ENCODE data around the gene NUP205. TPM values are rescaled to one million over a fixed set of nuclear protein-coding genes. Genes with fewer than 3 reads are reported as not detected.

The NUP205 gene
- total RNA-seq, 1 experiment from 2014 or later: 86.7 TPM

GRCh38 chr7:135571834-135572233 is 14.1 kb downstream of the NUP205 start:
- Histone ChIP-seq H3K36me3 (ENCODE audit: low read depth, low read length) (peaks cover 43% of the 10 kb centered on the region), H3K27me3 (ENCODE audit: low read length) (no peaks in the 10 kb centered on the region), H4K20me1 (ENCODE audit: low read length) (no peaks in the 10 kb centered on the region), H3K9ac (ENCODE audit: low read length) (no peak overlapping the region), H2AFZ (ENCODE audit: low read length) (no peak overlapping the region), H3K4me2 (ENCODE audit: low read length) (no peak overlapping the region), H3K9me3 (ENCODE audit: low read length) (no peaks in the 10 kb centered on the region), H3K9me2 (replicated peaks; ENCODE audit: low read length) (no peaks in the 10 kb centered on the region), H3K4me3 (ENCODE audit: low read length) (no peak overlapping the region), H3K27ac (ENCODE audit: low read length) (no peak overlapping the region), H3K4me1 (ENCODE audit: insufficient read depth, low read length) (no peaks in the 10 kb centered on the region), H3F3A (ENCODE audit: low read length, unreplicated experiment) (no peaks in the 10 kb centered on the region), H3K79me2 (ENCODE audit: low read length) (peaks cover 39% of the 10 kb centered on the region)
- ATAC-seq: no peak
- no peak for TF ChIP-seq EZH2phosphoT487 (IDR thresholded peaks at IDR 0.05; ENCODE audit: borderline replicate concordance, low read length)
- BruUV-seq (replicated peaks): no TSS peak
- intact Hi-C loops (cut with micrococcal nuclease): no loop called here
- ChIA-PET CTCF (no interaction called here), POLR2A (ENCODE audit: unreplicated experiment) (no interaction called here)
- no peak for DNase-seq

- Histone ChIP-seq H3K4me3 (ENCODE audit: low read length) (no peak overlapping the region), H3K4me1 (ENCODE audit: insufficient read depth, low read length) (no peaks in the 10 kb centered on the region), H3K9ac (ENCODE audit: low read length) (no peak overlapping the region), H3K36me3 (ENCODE audit: low read depth, low read length) (peaks cover 60% of the 10 kb centered on the region), H3K4me2 (ENCODE audit: low read length) (no peak overlapping the region), H3K9me2 (replicated peaks; ENCODE audit: low read length) (no peaks in the 10 kb centered on the region), H4K20me1 (ENCODE audit: low read length) (no peaks in the 10 kb centered on the region), H3K79me2 (ENCODE audit: low read length) (peaks cover 23% of the 10 kb centered on the region), H2AFZ (ENCODE audit: low read length) (no peak overlapping the region), H3K9me3 (ENCODE audit: low read length) (no peaks in the 10 kb centered on the region), H3F3A (ENCODE audit: low read length, unreplicated experiment) (no peaks in the 10 kb centered on the region), H3K27me3 (ENCODE audit: low read length) (no peaks in the 10 kb centered on the region), H3K27ac (ENCODE audit: low read length) (no peak overlapping the region)
- CTCF ChIA-PET: no interaction called here
- DNase-seq: no peak
- POLR2A ChIA-PET (ENCODE audit: unreplicated experiment): no interaction called here
- TF ChIP-seq CTCF (conservative IDR thresholded peaks at IDR 0.05; ENCODE audit: low read depth, low read length) (no peak), EZH2phosphoT487 (IDR thresholded peaks at IDR 0.05; ENCODE audit: borderline replicate concordance, low read length) (no peak)
- no peak for ATAC-seq
- no TSS peak for BruUV-seq (replicated peaks)
- intact Hi-C loops (cut with micrococcal nuclease): no loop called here
Observed at GRCh38 chr7:135573541-135573940, 15.8 kb downstream of the NUP205 start.

DNA sequence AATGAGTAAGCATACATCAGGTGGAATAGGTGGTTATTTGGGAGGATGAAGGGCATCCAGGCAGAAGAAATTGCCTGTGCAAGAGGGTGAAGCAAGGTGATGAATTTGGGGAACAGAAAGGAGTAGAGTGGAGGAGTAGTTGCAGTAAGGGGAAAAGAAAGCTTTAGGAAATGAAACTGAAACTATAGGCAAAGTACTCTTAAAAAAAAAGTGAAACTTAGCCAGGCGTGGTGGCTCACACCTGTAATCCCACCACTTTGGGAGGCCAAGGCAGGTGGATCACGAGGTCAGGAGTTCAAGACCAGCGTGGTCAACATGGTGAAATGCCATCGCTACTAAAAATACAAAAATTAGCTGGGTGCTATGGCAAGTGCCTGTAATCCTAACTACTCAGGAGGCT is 17.6 kb downstream of the NUP205 start:
- no peak overlapping the region for H3K4me2 ChIP-seq (ENCODE audit: low read length)
- no TSS peak for BruUV-seq (replicated peaks)
- ChIA-PET POLR2A (ENCODE audit: unreplicated experiment) (no interaction called here), CTCF (no interaction called here)
- peaks cover 70% of the 10 kb centered on the region for H3K36me3 ChIP-seq (ENCODE audit: low read depth, low read length)
- H2AFZ ChIP-seq (ENCODE audit: low read length): no peak overlapping the region
- H3K4me3 ChIP-seq (ENCODE audit: low read length): no peak overlapping the region
- intact Hi-C loops (cut with micrococcal nuclease): no loop called here
- no peaks in the 10 kb centered on the region for H3F3A ChIP-seq (ENCODE audit: low read length, unreplicated experiment)
- no peaks in the 10 kb centered on the region for H4K20me1 ChIP-seq (ENCODE audit: low read length)
- no peaks in the 10 kb centered on the region for H3K9me3 ChIP-seq (ENCODE audit: low read length)
- no peak overlapping the region for H3K27ac ChIP-seq (ENCODE audit: low read length)
- DNase-seq: no peak
- H3K9ac ChIP-seq (ENCODE audit: low read length): no peak overlapping the region
- H3K79me2 ChIP-seq (ENCODE audit: low read length): peaks cover 10% of the 10 kb centered on the region
- ATAC-seq: no peak
- no peaks in the 10 kb centered on the region for H3K4me1 ChIP-seq (ENCODE audit: insufficient read depth, low read length)
- no peaks in the 10 kb centered on the region for H3K9me2 ChIP-seq (replicated peaks; ENCODE audit: low read length)
- TF ChIP-seq EZH2phosphoT487 (IDR thresholded peaks at IDR 0.05; ENCODE audit: borderline replicate concordance, low read length) (no peak), CTCF (conservative IDR thresholded peaks at IDR 0.05; ENCODE audit: low read depth, low read length) (no peak), EZH2 (IDR thresholded peaks at IDR 0.05; ENCODE audit: low read length, unreplicated experiment) (no peak)
- no peaks in the 10 kb centered on the region for H3K27me3 ChIP-seq (ENCODE audit: low read length)
